Head of caudate nucleus (tissue), 42 donors: ENCODE measurements around the gene TMEM145.
"Not testable (repeated sequence)": the region's sequence is repeated elsewhere in the genome, so short reads cannot be mapped to it uniquely, and the experiment has no call there.

Experiments used
- DNase-seq, 42 donors: peaks; one replicate each; pipeline versions ENCODE4 v3.0.0 to v3.0.0-alpha.2; 2020 to 2021; ENCODE audit warnings: mixed read lengths in 7 of 42
- intact Hi-C: fragments of 100-400 bp; cut with DNase I; formaldehyde crosslinking; loops from one replicate; pipeline ENCODE4 v1.15.0; 2022

Gene TMEM145

DNA sequence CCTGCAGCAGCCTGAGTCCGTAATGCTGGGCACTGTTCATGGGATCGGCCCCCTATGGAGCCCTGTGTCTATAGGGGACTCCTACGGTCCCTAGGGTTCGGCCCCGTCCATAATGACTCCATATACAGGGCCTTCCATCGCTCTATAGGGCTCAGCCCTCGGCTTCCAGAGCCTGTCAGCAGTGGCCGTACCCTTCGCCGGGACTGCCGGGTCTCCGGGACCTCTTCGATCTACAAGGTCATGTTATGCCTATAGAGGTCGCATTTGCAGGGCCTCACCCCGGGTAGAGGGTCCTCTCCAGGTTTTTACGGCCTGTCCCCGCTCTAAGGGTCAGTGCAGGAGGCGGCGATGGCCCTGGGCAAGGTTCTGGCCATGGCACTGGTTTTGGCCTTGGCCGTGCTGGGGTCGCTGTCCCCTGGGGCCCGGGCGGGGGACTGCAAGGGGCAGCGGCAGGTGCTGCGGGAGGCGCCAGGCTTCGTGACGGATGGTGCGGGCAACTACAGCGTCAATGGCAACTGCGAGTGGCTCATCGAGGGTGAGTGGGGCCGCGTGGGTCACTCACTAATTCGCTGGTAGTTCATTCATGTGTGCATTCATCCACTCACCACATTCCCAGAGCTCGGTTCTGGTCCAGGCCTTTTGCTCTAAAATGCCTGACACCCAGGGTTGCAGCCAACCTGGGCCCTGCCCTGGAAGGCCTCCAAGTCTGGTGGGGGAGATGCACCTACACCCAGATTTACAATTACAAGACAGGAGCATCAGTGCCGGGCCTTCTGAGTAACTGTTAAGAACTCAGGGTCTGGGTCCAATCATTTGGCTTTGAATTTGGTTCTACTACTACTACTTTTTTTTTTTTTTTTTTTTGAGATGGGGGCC is 13.0 kb downstream of the TMEM145 start:
- intact Hi-C loops = loop anchor here (10.0 kb wide), 1 partner anchor 81 kb away; the partner anchor contains the start of gene GSK3A
- DNase-seq = peak in 22 of 42 donors; percentile 14 to 54 (median 28)

DNA sequence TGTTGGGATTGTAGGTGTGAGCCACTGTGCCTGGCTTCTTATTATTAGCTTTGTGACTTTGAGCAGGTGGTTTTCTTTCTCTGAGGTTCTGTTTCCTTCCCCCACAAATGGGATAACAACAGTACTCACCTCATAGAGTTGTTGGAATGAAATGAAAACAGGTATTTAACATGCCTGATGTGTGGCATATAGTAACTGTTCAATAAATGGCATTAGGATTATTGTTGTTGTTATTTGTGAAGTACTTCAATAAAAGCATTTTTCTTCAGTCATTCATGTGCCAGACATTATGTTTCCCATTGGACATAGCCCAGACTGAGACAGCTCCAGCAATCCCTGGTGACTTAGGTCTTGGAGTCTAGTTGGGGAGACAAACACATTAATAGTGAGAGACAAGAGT is 13.9 kb downstream of the TMEM145 start:
- intact Hi-C loops = loop anchor here (10.0 kb wide), 1 partner anchor 82 kb away; the partner anchor contains the start of gene GSK3A

DNA sequence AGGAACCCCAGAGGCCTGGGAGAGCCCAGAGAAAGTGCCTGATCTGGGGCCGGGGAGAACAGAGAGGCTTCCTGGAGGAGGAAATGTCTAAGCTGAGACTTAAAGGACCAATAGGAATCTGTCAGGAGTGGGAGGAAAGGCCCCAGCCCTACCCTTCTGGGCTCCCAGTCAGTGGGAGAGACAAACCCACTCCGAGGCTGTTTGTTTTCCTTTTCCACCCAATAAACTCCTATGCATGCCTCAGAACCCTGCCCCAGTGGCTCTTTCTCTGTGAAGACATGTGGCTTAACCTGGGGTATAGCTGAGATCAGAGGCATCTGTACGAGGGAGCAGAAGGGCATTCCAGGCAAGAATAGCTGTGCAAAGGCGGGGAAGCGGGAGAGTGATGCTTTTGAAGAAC is 14.3 kb downstream of the TMEM145 start:
- no peak for DNase-seq
- intact Hi-C loops = loop anchor here (10.0 kb wide), 1 partner anchor 83 kb away; the partner anchor contains the start of gene GSK3A

More for the DNA sequence above, 13.9 kb downstream of the TMEM145 start:
- no peak for DNase-seq

DNA sequence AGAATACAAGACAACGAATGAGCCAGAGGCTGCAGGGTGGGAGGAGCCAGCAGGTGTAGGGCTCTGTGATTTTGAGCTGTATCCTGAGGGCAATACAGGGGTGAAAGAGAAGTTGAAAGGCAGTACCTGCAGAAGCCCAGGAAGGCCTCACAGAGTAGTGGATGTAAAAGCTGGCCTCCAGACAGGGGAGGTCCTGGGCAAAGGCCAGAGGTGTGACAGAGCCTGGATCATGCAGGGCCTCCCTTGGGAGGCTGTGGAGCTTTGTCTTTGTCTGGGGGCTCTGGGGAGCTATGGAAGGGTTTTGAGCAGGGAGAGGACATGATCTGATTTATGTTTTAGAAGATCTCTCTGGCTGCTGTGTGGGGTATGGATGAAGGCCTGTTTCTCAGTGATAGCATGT is 15.0 kb downstream of the TMEM145 start:
- intact Hi-C loops = loop anchor here (10.0 kb wide), 1 partner anchor 83 kb away; the partner anchor contains the start of gene GSK3A
- DNase-seq = no peak

DNA sequence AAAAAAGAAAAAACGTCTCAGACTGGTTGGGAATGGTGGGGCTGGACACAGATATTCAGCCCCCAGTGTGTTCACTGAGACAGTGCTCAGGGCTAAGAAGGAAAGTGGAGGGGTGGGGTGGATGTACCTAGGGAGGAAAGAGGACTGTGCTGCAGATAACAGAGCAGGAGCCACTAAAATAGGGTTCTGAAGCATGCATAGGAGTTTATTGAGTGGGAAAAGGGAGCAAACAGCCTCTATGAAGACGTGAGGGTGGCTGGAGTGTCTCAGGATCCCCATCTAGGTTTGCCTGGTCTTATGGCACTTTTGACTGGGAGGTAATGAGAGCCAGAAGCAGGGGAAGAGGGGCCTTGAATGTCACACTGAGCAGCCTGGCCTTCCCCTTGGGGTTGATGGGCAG is 15.7 kb downstream of the TMEM145 start:
- intact Hi-C loops = loop anchor here (10.0 kb wide), 1 partner anchor 84 kb away; the partner anchor contains the start of gene GSK3A
- DNase-seq = no peak

DNA sequence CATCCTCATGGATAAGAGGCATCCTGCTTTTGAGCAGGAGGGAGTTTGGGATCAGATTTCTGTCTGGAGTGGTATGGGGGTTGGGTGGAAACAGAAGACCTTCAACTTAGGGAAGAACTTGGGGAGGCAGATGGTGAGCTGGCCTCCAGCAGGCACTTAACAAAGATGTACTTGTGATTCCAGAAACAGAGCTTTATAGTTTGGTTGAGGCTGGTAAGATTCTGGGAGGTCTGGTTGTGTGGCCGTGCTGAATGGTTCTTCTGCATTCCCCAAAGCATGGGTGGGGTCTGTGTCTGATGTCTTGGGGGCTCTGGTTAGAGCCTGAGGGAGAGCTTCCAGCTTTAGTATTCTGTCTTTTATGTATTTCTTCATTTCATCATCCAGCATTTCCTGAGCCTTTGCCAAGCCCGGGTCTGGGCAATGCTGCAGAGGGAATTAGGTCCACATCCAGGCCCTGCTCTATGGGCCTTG is 17.2 kb downstream of the TMEM145 start:
- no peak for DNase-seq
- intact Hi-C loops = no loop called here

DNA sequence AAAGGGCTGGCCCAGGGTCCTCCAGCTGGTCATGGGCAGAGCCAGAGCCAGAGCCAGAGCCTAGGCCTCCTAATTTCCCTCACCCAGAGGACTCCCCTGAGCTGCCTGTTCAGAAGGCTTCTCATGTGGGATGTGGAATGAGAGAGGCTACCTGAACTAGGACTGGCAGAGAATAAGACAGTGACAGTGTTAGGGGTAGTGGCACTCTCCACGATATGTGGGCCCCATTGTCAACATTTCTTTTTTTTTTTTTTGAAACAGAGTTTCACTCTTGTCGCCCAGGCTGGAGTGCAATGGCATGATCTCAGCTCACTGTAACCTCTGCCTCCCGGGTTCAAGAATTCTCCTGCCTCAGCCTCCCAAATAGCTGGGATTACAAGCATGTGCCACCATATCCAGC is 18.2 kb downstream of the TMEM145 start:
- intact Hi-C loops = not testable (repeated sequence)

DNA sequence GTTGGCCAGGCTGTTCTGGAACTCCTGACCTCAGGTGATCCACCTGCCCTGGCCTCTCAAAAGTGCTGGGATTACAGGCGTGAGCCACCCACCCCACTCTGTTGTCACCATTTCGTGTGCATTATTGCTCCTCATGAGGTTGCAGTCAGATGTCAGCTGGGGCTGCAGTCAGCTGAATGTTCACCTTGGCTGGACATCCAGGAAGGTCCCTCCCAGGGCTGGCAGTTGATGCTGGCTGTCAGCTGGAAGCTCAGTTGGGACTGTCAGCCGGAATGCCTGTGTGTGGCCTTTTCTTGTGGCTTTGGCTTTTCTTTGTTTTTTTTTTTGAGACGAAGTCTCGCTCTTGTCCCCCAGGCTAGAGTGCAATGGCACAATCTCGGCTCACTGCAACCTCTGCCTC is 18.9 kb downstream of the TMEM145 start:
- intact Hi-C loops = no loop called here
- no peak for DNase-seq

More for the DNA sequence above, 18.2 kb downstream of the TMEM145 start:
- DNase-seq = not testable (repeated sequence)

DNA sequence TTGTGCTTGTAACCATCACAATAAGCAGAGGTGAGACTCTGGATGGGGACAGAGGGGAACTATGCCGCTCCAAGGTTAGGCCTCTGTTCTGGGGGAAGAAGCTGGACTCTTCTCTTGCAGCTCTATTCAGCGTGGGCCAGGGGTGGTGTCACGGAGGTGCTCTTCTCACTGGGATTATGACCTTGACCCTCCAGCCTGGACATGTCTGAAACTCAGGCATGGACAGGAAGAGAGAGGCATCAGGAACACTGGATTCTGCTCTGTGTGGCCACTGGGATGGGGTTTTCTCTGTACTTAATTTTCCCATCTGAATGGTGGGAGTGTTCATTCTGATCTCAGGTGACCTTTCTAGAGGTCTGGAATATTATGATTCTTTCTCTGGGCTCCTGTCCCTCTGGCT is 19.9 kb downstream of the TMEM145 start:
- intact Hi-C loops = no loop called here
- DNase-seq = no peak

DNA sequence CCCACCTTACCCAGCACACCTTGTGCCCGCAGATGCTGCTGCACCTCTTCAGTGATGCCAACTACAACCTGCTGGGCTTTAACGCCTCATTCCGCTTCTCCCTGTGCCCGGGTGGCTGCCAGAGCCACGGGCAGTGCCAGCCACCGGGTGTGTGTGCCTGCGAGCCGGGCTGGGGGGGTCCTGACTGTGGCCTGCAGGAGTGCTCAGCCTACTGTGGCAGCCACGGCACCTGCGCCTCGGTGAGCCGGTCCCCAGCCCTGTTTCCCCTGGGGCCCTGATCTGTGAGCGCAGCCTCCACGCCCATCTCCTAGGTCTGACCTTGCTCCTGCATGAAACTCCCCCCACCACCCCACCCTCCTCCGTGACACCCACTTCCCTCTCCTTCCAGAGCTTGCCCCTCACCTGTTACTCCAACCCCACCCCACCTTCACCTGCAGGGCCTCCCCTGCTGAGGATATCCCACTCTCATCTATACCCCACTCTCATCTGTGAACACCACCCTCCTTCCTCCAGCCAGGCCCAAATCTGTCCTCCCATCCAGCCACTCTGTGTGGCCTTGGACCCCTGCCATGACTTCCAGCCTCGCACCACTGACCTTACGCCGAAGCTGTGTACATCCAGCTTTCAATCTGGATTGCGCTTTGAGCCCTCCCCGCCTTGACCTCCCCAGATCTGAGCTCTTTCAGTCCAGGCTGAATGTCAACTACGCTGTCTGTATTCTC is 21.0 kb downstream of the TMEM145 start:
- intact Hi-C loops = no loop called here
- no peak for DNase-seq

DNA sequence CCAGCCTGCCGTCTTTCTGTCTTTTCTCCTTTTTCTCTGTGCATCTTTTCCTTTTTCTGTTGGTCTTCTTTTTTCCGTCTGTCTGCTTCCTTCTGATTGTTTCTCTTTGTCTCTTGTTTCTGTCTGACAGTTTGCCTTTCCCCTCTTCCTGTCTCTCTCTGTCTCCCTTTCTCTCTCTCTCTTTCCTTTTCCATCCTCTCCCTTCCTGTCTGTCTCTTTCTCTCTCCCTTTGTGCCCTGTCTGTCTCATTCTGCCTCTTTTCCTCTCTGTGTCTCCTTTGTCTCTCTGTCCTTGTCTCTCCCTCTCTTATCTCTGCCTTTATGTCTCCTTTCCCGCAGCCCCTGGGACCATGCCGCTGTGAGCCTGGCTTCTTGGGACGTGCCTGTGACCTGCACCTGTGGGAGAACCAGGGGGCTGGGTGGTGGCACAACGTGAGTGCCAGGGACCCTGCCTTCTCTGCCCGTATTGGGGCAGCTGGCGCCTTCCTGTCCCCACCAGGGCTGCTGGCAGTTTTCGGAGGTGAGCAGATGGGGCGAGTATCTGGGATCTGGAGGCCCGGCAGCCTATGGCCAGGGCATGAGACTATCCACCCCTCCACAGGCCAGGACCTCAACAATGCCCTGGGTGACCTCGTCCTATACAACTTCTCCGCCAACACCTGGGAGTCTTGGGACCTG is 21.7 kb downstream of the TMEM145 start:
- no peak for DNase-seq
- intact Hi-C loops = no loop called here

DNA sequence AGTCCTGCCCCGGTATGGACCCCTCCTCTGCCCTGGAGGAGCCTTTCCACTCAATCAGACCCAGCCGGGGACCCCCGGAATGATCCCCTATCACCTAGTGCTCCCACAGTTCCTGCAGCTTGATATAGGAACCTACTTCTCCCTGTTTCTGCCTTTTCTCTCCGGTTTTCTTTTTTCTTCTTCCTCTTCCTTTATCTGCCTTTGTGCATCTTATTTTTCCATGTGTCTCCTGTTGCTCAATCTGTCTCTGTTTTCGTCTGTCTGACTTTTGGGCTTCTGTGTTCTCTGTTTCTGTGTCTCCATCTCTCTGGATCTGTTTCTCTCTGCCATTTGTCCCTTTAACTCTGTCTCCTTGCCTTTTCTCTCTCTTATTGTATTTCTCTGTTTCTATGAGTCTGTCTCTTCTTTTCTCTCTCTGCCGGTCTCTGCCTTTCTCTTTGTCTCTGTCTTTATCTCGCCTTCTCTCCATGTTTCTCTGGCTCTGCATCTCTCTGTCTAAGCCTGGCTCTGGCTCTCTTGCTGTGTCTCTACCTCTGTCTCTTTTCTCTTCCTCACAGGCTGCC is 22.3 kb downstream of the TMEM145 start:
- no peak for DNase-seq
- intact Hi-C loops = no loop called here

DNA sequence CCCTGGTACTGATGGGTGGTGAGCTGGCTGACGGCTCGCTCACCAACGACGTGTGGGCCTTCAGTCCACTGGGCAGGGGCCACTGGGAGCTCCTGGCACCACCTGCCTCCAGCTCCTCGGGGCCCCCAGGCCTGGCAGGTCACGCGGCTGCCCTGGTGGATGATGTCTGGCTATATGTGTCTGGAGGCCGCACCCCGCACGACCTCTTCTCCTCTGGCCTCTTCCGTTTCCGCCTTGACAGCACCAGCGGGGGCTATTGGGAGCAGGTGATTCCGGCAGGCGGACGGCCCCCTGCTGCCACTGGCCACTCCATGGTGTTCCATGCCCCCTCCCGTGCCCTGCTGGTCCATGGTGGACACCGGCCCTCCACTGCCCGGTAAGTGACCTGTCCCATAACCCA is 22.9 kb downstream of the TMEM145 start:
- no peak for DNase-seq
- intact Hi-C loops = no loop called here

DNA sequence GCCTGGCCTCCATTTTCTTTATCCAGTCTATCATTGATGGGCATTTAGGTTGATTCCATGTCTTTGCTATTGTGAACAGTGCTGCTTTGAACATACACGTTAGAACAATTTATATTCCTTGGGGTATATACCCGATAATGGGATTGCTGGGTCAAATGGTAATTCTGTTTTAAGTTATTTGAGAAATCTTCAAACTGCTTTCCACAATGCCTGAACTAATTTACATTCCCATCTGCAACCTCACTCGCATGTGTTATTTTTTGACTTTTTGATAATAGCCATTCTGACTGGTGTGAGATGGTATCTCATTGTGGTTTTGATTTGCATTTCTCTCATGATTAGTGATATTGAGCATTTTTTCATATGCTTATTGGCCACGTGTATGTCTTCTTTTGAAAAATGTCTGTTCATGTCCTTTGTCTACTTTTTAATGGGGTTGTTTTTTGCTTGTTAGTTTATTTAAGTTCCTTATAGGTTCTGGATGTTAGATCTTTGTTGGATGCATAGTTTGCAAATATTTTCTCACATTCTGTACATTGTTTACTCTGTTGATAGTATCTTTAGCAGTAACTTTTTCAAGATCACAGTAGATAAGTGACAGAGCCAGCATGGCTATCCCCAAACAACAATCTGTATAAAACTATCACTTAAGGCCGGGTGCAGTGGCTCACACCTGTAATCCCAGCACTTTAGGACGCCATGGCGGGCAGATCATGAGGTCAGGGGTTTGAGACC is 26.2 kb downstream of the TMEM145 start:
- intact Hi-C loops, DNase-seq: not testable (repeated sequence)

DNA sequence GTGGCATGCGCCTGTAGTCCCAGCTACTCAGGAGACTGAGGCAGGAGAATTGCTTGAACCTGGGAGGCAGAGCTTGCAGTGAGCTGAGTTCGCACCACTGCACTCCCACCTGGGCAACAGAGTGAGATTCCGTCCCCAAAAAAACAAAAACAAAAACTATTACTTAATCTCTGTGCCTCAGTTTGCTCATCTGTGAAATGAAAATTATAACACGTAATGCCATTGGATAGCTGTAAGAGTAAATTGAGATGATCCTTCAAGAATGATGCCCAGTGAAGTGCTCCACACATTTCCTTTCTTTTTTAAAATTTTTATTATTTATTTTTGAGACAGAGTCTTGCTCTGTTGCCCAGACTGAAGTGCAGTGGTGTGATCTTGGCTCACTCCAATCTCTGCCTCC is 26.8 kb downstream of the TMEM145 start:
- DNase-seq, intact Hi-C loops: not testable (repeated sequence)

DNA sequence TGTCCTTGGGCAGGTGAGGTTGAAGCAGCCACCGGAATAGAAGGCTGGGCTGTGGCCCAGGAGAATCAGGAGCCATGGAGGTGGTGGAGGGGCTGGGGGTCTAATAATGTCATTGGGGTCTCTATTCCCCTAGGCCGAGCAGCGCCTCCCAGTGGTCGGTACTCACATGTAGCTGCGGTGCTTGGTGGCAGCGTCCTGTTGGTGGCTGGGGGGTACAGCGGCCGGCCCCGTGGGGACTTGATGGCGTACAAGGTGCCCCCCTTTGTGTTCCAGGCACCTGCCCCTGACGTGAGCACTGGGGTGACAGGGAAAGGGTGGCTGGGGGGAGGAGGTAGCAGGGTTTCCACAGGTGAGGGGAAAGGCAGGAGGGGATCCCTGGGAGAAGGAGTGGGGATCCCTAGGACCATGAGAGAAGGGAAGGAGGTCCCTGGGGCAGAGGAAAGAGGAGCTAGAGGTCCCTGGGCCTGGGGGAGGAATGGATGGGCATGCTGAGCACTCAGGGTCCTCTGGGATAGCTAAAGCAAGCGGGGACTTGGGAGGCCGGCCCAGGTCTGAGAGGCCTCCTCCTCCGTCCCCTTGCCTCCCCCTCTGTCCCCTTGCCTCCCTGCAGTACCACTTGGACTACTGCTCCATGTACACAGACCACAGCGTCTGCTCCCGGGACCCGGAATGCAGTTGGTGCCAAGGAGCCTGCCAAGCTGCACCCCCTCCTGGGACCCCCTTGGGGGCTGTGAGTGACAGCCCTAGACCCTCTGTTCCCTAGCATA is 30.4 kb downstream of the TMEM145 start:
- intact Hi-C loops = no loop called here
- DNase-seq = no peak

DNA sequence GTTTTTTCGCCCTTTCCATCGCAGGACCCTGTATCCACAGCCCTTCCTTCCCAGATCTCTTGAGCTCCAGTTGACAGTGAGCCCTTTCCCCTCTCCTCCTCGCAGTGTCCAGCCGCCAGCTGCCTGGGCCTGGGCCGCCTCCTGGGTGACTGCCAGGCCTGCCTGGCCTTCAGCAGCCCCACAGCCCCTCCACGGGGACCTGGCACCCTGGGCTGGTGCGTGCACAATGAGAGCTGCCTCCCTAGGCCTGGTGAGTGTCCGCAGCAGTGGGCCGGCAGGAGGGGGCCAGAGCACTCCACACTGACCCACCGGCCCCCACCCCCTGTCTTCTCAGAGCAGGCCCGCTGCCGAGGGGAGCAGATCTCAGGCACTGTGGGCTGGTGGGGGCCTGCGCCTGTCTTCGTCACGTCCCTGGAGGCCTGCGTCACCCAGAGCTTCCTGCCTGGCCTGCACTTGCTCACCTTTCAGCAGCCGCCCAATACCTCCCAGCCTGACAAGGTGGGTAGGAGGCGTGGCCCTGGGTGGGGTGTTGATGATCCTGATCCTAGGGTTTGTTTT is 31.3 kb downstream of the TMEM145 start:
- no peak for DNase-seq
- intact Hi-C loops = no loop called here
